Right renal cortex interstitium (tissue), 3 donors: ENCODE measurements around the gene SHB. TPM values are rescaled to one million over a fixed set of nuclear protein-coding genes. Genes with fewer than 3 reads are reported as not detected.

Experiments used
- DNase-seq, 3 donors: peaks; one replicate each; pipeline ENCODE4 v3.0.0-alpha.2; 2013; ENCODE audit warnings: low read depth in 3 of 3, low spot score in 2 of 3
- polyA plus RNA-seq, 3 donors: library from polyadenylated mRNA; unstranded; fragments of 120-200 nt; gene quantifications; one replicate each; pipeline ENCODE4 v1.2.1, GENCODE V29; 2013; ENCODE audit not compliant: insufficient read length in 3 of 3

The SHB gene
- polyA plus RNA-seq, 3 donors: 14.1 to 17.5 (median 14.5) TPM

DNA sequence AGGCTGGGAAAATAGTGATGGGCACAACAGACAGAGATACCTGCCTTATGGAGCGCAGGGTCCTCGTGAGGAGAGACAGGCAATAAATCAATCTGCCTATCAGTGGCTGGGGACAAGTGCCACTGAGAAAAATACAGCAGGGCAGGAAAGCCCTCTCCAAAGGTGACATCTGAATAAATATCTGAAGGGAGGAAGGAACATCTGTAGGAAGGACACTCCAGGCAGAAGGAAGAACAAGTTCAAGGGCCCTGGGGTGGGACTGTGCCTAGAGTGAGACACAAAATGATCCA lies 111.4 kb downstream of the SHB start:
- DNase-seq: no peak

DNA sequence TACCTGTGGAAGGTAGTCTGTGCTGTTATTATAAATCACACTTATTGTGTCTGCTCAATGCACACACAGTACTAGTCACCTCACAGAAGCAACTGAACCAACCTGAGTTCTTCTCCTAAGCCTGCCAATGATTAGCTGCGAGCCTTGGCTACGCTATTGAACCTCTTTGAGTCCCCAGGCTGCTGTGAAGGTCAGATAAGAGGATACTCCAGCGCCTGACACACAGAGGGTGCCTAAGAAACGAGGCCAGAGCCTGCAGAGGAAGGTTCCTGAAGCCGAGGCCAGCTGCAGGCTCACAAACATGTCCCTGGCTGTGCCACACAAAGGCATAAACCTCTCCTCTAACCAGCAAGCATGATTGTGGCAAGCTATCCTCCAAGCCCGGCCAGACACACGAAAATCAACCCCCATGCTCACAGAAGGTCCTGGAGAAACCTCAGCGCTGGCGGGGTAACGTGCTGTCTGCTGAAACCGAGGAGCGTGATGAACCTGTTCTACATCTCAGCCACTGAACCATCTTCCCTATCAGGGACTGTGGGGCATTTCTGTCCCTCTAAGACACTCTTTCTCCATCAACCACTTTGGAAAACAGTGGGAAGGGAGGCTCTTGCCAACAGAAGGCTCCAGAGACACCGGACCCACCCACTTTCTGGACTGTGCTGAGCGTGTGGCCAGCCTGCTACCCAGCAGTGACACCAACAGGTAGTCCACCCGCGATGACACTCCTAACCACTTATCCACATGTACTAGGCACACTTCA lies 111.9 kb downstream of the SHB start:
- DNase-seq: no peak

DNA sequence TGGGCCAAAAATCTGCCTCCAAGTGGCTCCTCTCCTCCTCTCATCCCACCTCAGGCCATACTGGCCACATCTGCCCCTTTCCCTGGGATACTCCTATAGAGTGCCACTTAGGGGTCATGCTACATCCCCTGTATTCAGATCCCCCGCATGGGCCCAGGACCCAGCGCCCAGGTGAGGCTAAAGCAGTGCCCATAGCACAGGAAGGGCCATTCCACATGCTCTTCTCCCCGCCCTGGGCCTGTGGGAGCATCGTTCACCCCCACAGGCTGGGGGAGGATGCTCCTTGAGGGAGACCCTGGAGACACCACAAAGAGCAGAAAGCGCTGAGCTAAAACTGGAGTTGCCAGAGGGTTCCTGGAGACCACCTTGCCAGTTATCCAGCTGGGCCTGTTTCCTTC lies 112.6 kb downstream of the SHB start:
- DNase-seq: no peak

DNA sequence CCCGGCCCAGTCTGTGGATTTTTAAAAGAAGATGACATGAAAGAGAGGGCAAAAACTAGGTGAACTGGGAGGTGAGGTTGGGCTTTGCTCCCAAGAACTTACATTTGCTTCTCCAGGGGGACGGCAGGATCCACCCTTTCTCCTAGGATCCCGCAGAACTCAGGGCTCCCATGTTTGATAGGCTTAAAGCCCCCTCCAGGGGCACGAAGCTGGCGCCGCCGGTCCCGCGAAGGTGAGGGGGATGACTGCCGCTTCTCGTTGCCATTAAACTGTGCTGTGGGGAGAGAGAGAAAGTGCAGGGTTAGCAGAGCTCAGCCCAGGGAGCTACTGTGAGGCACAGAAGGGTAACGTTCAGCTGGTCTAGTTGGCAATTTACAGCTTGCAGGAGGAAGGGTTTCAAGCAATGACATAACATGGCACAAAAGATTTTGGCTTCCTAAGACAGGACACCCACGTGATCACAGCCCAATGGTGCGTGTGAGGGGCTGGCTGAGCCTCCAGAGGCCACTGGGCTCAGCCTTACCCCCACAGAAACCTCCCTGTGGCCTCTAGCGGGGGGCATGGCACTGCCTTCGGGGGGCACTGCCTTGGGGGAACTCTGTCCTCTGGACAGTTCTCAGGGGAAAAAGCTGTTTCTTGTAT lies 113.1 kb downstream of the SHB start:
- no peak for DNase-seq

DNA sequence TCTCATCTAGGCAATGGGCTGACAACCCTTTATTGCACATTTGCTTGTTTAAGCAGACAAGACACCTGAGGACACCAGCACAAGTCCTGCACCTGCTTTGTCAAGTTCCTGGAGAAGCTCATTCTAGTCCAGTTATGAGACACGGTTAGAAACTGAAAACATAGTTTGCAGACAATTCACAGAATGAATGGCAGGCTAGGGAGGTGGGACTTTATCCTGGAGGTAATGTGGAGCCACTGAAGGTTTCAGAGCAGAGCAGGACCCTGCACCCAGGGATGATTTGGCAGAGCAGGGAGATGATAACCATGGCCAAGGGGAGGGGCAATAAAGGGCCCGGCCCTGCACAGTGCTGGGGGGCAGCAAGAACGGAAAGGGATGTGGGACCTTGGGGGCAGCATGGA lies 114.4 kb downstream of the SHB start:
- no peak for DNase-seq

DNA sequence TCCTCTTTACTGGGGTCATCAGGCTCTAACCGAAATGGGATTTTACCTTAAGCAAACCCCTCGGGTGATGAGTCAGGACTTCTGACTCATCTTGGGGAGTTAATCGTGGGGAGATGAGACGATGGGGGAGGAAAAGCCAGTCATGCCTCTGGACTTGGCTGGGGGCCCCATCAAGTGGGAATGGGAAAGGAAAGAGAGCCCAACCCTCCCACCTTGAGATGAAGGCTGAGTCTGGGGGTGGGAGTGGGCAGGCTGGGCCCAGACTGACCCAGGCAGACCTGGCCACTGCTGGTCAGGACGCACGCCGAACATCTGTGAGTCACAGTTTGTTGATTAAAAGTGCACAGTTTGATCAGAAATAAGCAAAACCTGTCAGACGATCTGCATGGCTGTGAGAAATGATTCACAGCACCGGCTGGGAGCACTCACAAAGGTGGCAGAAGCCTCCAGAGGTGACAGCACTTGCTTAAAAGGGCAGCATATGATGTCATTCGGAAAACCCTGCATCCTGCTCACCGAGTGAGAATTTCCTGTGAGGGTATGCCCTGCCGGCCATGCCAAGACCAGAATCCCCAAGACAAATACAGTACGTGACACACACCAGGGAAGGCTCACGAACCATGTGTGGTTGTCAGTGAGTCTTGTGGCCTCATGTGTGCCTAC lies 115.1 kb downstream of the SHB start:
- no peak for DNase-seq

DNA sequence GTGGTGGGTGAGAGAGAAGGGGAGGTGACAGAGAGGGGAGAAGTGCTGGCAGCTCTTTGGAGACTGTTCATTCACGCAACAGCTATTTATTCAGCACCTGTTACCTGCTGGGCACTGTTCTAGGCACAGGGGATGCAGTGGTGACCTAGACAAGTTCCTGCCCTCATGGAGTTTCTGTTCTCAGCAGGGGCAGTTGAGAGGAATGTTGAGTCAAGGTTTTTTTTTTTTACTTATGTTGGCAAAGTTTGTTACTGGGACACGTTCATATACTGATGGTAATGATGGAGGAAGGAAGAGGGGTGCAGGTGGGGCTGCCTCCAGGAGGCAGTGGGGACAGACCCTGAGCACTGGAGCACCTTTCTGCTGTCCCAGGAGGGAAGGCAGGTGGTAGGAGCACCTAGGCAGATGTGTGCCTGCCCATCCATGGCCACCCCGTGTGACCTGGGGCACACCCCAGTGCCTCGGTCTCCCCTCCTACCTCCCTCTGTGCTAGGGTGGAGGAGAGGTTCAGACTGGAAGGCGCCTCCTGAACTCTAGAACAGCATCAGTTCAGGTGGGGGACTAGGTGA lies 115.7 kb downstream of the SHB start:
- DNase-seq: no peak

DNA sequence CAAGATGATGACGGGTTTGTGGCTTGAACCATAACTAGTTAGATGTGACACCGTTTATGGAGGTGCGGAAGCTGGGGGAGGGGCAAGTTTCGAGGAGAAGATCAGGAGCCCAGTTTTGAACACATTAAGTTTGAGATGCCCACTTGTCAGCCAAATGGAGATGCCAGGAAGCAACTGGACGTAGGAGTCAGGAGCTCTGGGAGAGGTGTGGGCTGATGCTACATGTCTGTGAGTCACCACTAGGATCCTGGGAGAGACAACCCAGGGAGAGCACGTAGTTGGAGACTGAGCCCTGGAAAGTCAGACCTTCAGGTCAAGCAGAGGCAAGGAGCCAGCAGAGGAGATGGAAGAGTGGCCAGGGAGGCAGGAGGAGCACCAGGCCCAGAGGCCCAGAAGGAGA lies 116.3 kb downstream of the SHB start:
- DNase-seq: no peak

DNA sequence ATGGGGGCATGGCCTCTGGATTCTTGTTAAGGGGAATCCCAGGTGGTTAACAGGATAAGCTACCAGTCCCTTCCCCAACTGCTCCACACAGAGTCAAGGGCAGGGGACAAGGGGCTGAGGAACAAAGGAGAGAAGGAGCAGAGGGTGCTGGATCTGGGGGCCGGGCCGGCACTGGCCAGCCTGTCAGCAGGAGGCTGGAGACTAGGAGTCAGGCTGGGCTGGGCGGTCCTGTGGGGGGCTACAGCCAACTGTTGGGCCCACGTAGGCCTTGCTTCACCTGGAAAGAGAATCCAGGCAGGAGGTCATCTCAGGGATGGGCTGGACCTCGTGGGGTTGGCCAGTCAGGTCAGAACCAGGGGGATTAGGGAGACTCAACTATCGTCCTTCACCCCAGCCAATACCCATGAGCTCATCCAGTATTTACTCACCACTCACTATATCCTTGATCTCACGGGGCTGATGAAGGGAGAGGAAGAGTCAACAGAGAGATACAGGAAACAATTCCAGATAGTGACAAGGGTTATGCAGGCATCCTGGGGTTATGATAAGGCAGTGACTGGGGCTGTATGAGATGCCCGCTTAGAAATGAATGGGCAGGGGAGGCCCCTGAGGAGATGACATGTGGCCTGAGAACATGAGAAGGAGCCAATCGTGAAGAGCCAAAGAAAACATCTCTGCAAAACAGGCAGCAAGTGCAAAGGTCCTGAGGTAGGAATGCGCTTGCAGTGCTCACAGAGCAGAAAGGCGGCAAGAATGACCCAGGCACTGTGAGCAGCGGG lies 117.2 kb downstream of the SHB start:
- no peak for DNase-seq

DNA sequence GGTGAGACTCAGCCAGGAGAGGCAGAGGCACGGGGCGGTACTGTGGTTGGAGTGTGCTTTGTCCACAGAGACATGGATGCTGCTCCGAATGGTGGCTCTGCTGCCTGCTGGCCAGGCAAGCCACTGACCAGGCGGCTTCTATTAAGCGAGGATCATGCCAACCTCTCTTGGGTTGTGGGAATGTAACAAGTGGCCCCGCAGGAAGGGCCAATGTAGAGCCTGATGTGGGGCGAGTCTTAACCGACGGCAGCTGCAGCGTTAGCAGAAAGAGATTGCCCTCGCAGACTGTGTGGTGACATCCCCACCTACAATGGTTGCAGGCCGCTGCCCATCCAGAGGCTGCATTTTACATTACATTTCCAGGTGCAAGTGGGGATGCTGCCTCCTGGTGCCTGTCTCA lies 118.5 kb downstream of the SHB start:
- DNase-seq: no peak

DNA sequence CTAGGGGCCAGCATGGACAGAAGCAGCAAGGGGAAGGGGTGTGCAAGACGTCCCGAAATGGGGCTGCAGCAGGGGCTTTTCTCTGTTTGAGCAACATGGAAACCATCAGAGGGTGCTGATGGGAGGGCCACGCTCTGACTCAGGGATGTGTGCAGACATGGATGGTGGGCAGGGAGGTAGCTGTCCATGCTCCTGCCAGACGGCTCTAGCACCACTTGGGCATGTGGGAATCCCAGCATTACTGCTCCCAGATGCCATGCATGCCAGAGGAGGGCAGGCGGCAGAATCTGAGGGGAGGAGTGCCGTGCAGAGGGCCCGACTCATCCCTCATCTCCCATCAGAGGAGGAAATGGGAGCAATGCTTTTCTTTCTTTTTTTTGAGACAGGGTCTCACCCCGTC lies 119.5 kb downstream of the SHB start:
- no peak for DNase-seq

DNA sequence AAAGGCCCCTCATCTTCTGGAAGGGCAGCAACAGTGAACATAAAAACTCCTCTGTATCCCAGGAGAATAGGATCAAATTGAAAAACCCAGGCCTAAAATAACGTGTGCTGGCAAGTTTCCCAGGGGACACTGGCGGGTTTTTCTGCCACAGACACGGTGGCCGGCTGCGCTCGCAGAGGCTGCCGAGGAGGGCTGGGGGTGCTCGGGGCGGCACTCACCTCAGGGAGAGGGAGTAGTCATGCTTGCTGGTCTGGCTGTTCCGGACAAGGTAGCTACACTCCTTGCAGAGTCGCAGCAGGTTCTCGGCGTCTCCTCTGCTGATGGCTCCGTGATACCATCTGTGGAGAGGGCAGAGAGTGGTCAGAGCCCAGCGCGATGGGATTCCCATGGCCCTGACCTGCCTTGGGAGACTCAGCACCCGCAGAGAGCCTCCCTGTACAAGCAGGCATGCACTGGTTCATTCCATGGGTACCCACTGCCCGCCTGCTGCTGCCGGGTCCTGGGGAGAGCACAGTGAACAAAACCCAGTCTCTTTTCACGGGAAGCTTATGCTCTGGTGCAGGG lies 120.5 kb downstream of the SHB start:
- DNase-seq: no peak

DNA sequence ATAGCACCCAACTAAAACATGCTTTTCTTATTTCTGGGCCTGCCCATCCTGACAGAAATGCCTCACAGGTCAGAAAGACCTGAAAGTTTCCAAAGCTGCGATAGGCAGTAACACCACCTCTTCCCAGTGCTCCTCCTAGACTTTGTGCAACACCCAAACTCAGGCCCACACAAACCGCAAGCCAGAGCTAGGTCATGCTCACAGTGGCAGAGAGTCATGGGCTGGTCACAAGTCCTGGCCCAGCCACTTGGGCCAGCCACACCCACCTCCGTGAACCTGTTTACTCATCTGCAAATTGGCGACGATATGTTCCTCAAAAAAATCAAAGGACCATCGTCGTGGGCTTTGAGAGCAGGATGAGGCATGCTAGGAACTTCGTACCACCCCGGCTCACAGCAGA lies 121.0 kb downstream of the SHB start:
- no peak for DNase-seq

DNA sequence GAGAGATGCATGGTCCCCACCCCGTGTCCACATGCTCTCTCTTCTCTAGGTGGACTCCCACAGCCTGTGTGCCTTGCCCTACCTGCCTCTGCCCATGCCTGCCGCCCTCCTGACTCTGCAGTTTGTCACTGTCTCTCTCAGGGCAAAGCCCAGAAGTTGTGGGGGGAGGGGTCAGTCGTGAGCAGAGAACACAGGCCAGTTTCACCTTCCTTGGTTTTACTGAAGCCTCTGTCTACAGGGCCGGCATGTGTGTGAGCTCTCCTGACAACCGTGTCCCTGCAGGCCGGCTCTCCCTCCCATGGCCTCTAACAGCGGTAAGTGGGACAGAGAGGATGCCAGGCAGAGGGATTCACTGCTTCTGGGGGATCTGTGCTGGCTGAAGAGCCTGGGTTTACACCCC lies 121.6 kb downstream of the SHB start:
- no peak for DNase-seq

DNA sequence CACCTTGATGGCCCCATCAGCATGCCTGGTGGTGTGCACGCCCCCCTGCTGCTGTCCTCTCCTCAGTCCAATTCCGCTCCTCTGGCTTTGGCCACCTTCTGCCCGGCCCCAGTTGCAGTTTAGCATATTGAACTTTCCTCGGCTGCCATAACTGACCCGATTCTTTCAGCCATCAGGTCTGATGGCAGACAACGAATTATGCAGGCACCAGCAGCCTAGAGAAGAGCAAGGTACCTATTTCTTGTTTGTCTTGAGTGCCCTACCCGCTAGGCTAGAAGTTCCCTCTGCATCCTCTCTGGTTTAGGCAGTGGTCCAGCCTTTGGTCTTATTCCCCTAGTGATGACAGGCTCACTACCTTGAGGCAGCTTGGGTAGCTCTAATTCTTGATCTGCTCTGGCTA lies 122.1 kb downstream of the SHB start:
- DNase-seq: no peak

DNA sequence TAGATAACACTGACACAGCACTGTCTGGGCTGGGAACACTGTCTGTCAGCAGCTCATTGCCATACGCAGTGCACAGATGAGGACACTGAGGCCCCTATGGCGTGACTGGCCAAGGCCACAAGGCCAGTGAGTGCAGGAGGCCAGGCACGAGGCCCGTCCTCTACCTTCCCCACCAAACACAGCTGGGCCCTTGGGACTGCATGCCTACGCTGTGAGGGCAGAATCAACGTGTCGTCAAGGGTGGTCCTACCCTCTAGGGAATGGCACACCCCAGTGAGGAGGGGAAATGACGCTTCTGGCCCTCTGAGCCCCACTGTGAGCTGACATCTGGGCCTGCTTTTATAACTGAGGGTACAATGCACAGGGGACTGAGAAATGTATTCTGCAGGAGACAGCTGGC lies 123.0 kb downstream of the SHB start:
- DNase-seq: no peak

DNA sequence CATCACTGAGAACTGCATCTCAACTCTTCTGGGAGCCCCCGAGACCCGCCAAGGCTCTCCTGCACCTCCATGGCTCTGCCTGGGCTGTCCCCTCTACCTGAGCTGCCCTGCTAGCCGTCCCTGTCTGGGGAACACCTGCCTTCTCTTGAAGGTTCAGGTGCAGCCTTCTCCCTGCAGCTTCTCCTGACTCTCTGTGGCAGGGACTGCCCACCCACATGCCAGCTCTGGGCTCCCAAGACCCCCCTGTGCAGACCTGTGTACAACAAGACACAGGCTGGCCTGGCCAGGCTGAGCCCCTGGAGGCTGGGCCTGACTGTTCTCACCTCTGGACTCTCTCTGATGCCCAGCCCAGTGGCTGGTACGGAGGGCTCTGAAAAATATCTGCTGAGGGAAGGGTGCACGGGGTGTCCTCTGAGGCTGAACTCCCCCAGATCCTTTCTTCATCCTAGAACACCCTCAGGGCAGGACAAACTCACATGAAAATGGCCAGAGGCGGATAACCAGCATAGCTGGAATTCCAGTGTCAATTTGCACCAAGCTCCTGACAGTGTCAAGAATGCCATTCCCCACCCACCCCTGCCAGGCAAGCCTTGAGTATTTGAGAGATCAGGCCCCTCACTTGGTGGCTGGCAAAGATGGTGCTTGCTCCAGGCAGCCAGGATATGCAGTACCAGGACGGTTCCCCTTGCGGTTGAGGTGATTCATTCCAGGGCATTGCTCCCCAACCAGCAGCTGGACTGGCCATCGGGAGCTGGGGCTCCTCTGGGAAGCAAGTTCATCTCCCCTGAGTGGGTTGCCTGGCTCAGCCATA lies 124.2 kb downstream of the SHB start:
- no peak for DNase-seq

DNA sequence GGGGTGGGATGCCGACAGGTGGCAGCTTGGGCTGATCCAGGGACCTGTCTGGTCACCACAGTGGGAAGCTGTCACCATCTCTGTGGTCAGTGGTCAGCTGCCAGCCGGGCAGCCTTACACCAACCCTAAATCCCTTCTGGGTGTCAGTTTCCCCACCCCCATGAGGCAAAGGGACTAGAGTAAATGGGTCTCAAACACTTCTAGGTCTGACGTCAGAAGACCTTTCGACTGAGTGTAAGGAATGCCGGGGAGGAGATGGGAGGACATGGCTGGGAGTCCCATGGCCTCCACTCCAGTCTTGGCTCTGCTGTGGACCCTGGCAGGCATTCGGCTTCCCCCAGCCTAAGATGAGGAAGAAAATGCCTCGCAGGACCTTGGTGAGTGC lies 124.8 kb downstream of the SHB start:
- no peak for DNase-seq

DNA sequence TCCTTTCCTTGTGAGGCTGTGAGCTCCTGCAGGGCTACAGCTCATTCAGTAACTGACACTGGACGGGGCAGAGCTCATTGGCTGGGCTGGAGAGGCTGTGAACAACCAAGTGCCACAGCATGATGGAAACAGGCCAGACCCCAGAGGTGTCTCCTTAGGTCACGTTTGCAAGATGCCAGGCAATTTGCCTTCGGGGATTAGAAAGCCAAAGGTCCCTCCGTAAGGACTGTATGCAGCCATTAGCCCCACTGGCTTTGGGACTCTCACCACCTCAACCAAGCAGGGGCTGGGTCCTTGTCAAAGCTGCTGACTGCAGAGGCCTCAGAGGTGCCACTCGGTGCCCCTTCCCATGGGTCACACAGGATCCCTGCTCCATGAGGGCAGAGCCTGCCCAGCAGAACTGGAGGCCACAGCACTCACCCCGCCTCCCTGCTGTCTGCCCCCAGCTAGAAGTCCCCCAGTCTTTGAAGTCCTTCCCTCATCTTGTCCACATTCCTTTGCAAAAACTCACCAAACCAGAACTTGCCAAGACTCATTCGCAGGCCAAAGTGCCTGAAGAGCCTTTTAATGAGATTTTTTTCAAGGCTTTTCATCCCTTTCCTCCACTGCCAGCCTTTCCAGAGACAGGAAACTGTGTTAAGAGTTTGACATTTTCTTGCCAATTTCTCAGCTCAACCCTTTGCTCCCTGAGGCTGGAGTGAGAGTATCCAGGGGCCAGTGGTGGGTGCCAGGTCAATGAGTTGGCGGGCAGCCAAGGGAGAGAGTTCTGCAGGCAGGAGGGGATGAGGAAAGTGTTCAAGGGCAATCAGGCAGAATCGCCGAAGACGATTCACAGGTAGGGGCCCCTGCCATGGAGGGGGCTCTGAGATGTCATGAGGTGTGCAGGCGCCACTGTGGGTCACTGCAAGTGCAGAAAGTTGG lies 125.4 kb downstream of the SHB start:
- DNase-seq: peak in 1 of 3 donors; percentile 19
